ENCODE measurements around the gene MORC3.
"Not testable (repeated sequence)": the region's sequence is repeated elsewhere in the genome, so short reads cannot be mapped to it uniquely, and the experiment has no call there.

The MORC3 gene

GRCh38 chr21:36377391-36377842 is 57.4 kb downstream of the MORC3 start:
- H3K27ac ChIP-seq (ENCODE audit: poor library complexity, severe bottlenecking), result no peak overlapping the region
- no peaks in the 10 kb centered on the region for H3K9me3 ChIP-seq (ENCODE audit: severe bottlenecking)
- H3K27me3 ChIP-seq (ENCODE audit: insufficient read depth, poor library complexity, severe bottlenecking), result no peaks in the 10 kb centered on the region
- no peaks in the 10 kb centered on the region for H3K4me1 ChIP-seq (ENCODE audit: insufficient read depth, poor library complexity, severe bottlenecking)
- no peak overlapping the region for H3K4me3 ChIP-seq (ENCODE audit: severe bottlenecking)
- no peak for DNase-seq (ENCODE audit: low spot score)
- TF ChIP-seq CTCF (IDR thresholded peaks at IDR 0.05; ENCODE audit: poor library complexity, severe bottlenecking), result no peak
- H3K36me3 ChIP-seq (ENCODE audit: low read depth), result peaks cover 59% of the 10 kb centered on the region
- no peak for ATAC-seq (ENCODE audit: low read depth)

GRCh38 chr21:36379251-36379650 is 59.3 kb downstream of the MORC3 start:
- no peak for TF ChIP-seq CTCF (IDR thresholded peaks at IDR 0.05; ENCODE audit: poor library complexity, severe bottlenecking)
- ATAC-seq (ENCODE audit: low read depth), result no peak
- no peak overlapping the region for H3K27ac ChIP-seq (ENCODE audit: poor library complexity, severe bottlenecking)
- H3K4me3 ChIP-seq (ENCODE audit: severe bottlenecking), result no peak overlapping the region
- no peaks in the 10 kb centered on the region for H3K27me3 ChIP-seq (ENCODE audit: insufficient read depth, poor library complexity, severe bottlenecking)
- no peaks in the 10 kb centered on the region for H3K4me1 ChIP-seq (ENCODE audit: insufficient read depth, poor library complexity, severe bottlenecking)
- DNase-seq (ENCODE audit: low spot score), result no peak
- no peaks in the 10 kb centered on the region for H3K9me3 ChIP-seq (ENCODE audit: severe bottlenecking)
- H3K36me3 ChIP-seq (ENCODE audit: low read depth), result peaks cover 41% of the 10 kb centered on the region

GRCh38 chr21:36381841-36382589 is 62.0 kb downstream of the MORC3 start:
- no peak overlapping the region for H3K4me3 ChIP-seq (ENCODE audit: severe bottlenecking)
- H3K27me3 ChIP-seq (ENCODE audit: insufficient read depth, poor library complexity, severe bottlenecking), result no peaks in the 10 kb centered on the region
- no peak overlapping the region for H3K27ac ChIP-seq (ENCODE audit: poor library complexity, severe bottlenecking)
- no peaks in the 10 kb centered on the region for H3K4me1 ChIP-seq (ENCODE audit: insufficient read depth, poor library complexity, severe bottlenecking)
- DNase-seq (ENCODE audit: low spot score), result no peak
- H3K36me3 ChIP-seq (ENCODE audit: low read depth), result peaks cover 23% of the 10 kb centered on the region
- no peak for TF ChIP-seq CTCF (IDR thresholded peaks at IDR 0.05; ENCODE audit: poor library complexity, severe bottlenecking)
- no peak for ATAC-seq (ENCODE audit: low read depth)
- H3K9me3 ChIP-seq (ENCODE audit: severe bottlenecking), result no peaks in the 10 kb centered on the region

GRCh38 chr21:36382722-36383121 is 62.7 kb downstream of the MORC3 start:
- not testable (repeated sequence) for H3K9me3 ChIP-seq (ENCODE audit: severe bottlenecking); H3K27ac ChIP-seq (ENCODE audit: poor library complexity, severe bottlenecking); ATAC-seq (ENCODE audit: low read depth); H3K27me3 ChIP-seq (ENCODE audit: insufficient read depth, poor library complexity, severe bottlenecking); DNase-seq (ENCODE audit: low spot score); H3K4me3 ChIP-seq (ENCODE audit: severe bottlenecking); H3K4me1 ChIP-seq (ENCODE audit: insufficient read depth, poor library complexity, severe bottlenecking)
- peaks cover 23% of the 10 kb centered on the region for H3K36me3 ChIP-seq (ENCODE audit: low read depth)

GRCh38 chr21:36384885-36385232 is 64.9 kb downstream of the MORC3 start:
- Histone ChIP-seq H3K4me3 (ENCODE audit: severe bottlenecking) (peak overlapping the region; percentile 81), H3K4me1 (ENCODE audit: insufficient read depth, poor library complexity, severe bottlenecking) (no peaks in the 10 kb centered on the region), H3K9me3 (ENCODE audit: severe bottlenecking) (no peaks in the 10 kb centered on the region), H3K36me3 (ENCODE audit: low read depth) (peaks cover 28% of the 10 kb centered on the region), H3K27ac (ENCODE audit: poor library complexity, severe bottlenecking) (no peak overlapping the region), H3K27me3 (ENCODE audit: insufficient read depth, poor library complexity, severe bottlenecking) (no peaks in the 10 kb centered on the region)
- no peak for TF ChIP-seq CTCF (IDR thresholded peaks at IDR 0.05; ENCODE audit: poor library complexity, severe bottlenecking)
- ATAC-seq (ENCODE audit: low read depth) (peak; percentile 17), DNase-seq (ENCODE audit: low spot score) (no peak)
